GM10248 (cell line): ENCODE data around the gene ECSIT.
"Not testable (repeated sequence)": the region's sequence is repeated elsewhere in the genome, so short reads cannot be mapped to it uniquely, and the experiment has no call there.

Experiments used
- CTCF ChIA-PET: fragments of 300-600 bp; sonication (Branson Sonifier 250); formaldehyde crosslinking; extraction: SDS; loops from one replicate; lab custom pipeline; 2021; ENCODE audit warnings: antibody characterized with exemption; lab: Yijun Ruan, JAX
- POLR2A ChIA-PET: fragments of 350-650 bp; sonication (Branson Sonifier 250); formaldehyde crosslinking; extraction: SDS; loops from one replicate; lab custom pipeline; 2020; ENCODE audit warnings: antibody characterized with exemption; lab: Yijun Ruan, JAX
- DNase-seq: peaks from one replicate; pipeline ENCODE4 v3.0.0; 2012; ENCODE audit errors: extremely low spot score
- TF ChIP-seq, protein P1 (sequence below): IDR thresholded peaks from 2 replicates; pipeline ENCODE4 v1.5.1; 2012; ENCODE audit warnings: mild to moderate bottlenecking, low read depth; ENCODE audit errors: extremely low read depth, missing control alignments, control extremely low read depth

The ECSIT gene, protein sequence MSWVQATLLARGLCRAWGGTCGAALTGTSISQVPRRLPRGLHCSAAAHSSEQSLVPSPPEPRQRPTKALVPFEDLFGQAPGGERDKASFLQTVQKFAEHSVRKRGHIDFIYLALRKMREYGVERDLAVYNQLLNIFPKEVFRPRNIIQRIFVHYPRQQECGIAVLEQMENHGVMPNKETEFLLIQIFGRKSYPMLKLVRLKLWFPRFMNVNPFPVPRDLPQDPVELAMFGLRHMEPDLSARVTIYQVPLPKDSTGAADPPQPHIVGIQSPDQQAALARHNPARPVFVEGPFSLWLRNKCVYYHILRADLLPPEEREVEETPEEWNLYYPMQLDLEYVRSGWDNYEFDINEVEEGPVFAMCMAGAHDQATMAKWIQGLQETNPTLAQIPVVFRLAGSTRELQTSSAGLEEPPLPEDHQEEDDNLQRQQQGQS

DNA sequence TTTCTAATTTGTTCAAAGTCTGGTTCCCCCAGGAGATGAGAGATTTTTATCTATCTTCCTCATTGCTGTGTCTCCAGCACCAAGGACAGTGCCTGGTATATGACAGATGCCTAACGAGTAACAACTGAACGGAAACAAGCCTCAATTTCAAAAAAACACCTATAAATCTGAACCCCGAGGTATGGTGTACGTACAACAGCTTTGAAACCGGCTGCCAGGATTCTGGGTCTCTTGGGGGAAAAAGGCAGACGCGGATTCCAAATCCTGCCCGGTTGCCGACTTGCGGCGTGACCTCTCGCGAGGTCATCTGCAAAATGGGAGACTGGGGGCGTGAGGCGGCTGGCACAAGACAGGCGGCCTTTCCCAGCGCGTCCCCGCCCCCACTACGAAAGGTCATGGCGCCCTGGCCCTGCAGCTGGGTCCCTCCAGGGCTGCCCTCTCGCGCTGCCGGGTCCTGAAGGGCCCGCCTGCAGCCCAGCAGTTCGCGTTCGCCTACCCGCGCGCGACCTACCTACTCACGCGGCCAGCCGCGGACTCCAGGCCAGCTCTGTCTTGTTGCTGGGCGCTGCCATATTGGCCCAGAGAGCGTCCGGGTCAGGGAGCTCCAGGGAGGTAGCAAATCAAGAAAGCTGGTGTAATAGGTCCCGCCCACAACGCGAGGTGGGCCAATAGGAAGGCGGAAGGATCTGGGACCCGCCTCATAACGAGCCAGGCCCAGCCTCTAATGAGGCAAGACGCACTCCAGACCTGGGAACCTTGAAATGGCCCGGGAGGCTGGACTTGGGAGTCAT is at the start of gene ECSIT:
ECSIT (minus strand) TSS at position 584 of the 791 bp plus-strand sequence. CDS start 9,964 bp downstream, outside the sequence.
- TF ChIP-seq, protein P1, sequence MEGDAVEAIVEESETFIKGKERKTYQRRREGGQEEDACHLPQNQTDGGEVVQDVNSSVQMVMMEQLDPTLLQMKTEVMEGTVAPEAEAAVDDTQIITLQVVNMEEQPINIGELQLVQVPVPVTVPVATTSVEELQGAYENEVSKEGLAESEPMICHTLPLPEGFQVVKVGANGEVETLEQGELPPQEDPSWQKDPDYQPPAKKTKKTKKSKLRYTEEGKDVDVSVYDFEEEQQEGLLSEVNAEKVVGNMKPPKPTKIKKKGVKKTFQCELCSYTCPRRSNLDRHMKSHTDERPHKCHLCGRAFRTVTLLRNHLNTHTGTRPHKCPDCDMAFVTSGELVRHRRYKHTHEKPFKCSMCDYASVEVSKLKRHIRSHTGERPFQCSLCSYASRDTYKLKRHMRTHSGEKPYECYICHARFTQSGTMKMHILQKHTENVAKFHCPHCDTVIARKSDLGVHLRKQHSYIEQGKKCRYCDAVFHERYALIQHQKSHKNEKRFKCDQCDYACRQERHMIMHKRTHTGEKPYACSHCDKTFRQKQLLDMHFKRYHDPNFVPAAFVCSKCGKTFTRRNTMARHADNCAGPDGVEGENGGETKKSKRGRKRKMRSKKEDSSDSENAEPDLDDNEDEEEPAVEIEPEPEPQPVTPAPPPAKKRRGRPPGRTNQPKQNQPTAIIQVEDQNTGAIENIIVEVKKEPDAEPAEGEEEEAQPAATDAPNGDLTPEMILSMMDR: no peak
- ChIA-PET POLR2A (interaction anchor here (0.5 to 0.7 kb wide), 2 partner anchors 395 to 925 kb away, joined by 3 to 9 read pairs; no protein-coding TSS in a partner anchor), CTCF (interaction anchor here (1.1 to 3.4 kb wide), 6 partner anchors 10 to 63 kb away, joined by 3 to 11 read pairs (median 4); no protein-coding TSS in a partner anchor)
- peak; percentile 97 for DNase-seq

GRCh38 chr19:11577451-11578257 is 48.7 kb upstream of the ECSIT start, which contains the start of gene ACP5:
TSS of gene ACP5 (minus strand) at chr19:11577645. CDS start at chr19:11577317, 328 bp downstream.
- POLR2A ChIA-PET: interaction anchor here (0.6 kb wide), 1 partner anchor 328 kb away, joined by 9 read pairs; no protein-coding TSS in a partner anchor

DNA sequence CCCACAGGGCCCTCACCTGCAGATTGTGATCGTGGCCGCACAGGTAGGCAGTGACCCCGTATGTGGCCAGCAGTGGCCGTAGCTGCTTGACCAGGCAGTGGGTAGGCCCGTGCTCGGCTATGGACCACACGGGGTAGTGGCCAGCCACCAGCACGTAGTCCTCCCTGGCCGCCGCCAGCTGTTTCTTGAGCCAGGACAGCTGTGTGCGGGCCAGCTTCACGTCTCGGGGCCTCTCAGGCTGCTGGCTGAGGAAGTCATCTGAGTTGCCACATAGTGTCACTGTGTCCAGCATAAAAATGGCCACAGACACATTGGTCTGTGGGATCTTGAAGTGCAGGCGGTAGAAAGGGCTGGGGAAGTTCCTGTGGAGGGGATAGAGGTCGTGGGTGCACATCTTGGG is 47.3 kb upstream of the ECSIT start:
- CTCF ChIA-PET: interaction anchor here (0.9 to 3.8 kb wide), 5 partner anchors 12 to 94 kb away, joined by 3 to 23 read pairs (median 4); partner anchors contain the start of gene ELOF1
- POLR2A ChIA-PET: interaction anchor here (0.6 kb wide), 1 partner anchor 34 kb away, joined by 5 read pairs; no protein-coding TSS in a partner anchor
- TF ChIP-seq, protein P1: no peak
- DNase-seq: no peak

More at GRCh38 chr19:11577451-11578257, 48.7 kb upstream of the ECSIT start, which contains the start of gene ACP5:
- TF ChIP-seq, protein P1: no peak
- CTCF ChIA-PET: interaction anchor here (0.7 to 6.0 kb wide), 6 partner anchors 9 to 23 kb away, joined by 3 to 37 read pairs (median 3); partner anchors contain the start of gene ELOF1
- no peak for DNase-seq

DNA sequence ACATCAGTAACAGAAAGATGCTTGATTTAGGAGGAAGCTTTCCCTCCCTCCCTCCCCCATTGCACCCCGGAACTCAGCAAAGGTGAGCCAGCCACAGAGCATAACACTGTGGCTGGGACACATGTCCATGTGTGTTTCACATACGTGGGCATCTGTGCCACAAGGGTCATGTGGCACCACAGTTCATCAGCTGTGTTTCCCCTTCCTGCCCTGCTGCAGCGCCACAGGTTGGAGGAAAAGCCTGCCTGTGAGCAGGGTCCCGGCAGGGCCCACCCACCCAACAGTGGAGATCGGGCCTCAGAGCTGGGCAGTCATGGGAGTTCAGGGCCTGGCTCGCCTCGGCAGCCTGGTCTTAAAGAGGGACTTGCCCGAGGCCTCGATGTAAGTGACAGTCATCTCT is 45.8 kb upstream of the ECSIT start:
- TF ChIP-seq, protein P1: no peak
- ChIA-PET CTCF (interaction anchor here (0.7 to 3.8 kb wide), 5 partner anchors 10 to 92 kb away, joined by 3 to 23 read pairs (median 4); partner anchors contain the start of gene ELOF1), POLR2A (no interaction called here)
- no peak for DNase-seq

- DNase-seq, POLR2A ChIA-PET: not testable (repeated sequence)
- CTCF ChIA-PET: interaction anchor here (3.8 kb wide), 1 partner anchor 14 kb away, joined by 23 read pairs; the partner anchor contains the start of gene ELOF1
Measured at GRCh38 chr19:11573763-11574162, 44.8 kb upstream of the ECSIT start.

DNA sequence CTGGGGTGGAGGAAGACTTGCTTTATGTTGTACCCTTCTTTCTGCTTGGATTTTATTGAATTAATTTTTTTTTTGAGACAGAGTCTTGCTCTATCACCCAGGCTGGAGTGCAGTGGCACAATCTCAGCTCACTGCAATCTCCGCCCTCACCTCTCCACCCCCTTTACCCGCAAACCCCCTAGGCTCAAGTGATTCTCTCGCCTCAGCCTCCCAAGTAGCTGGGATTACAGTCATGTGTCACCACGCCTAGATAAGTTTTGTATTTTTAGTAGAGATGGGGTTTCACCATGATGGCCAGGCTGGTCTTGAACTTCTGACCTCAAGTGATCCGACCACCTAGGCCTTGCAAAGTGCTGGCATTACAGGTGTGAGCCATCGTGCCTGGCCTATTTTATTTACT is 44.4 kb upstream of the ECSIT start:
- CTCF ChIA-PET: interaction anchor here (3.8 kb wide), 1 partner anchor 14 kb away, joined by 23 read pairs; the partner anchor contains the start of gene ELOF1
- DNase-seq, POLR2A ChIA-PET: not testable (repeated sequence)
